ENCODE data around the gene KLHL2.

Gene KLHL2

DNA sequence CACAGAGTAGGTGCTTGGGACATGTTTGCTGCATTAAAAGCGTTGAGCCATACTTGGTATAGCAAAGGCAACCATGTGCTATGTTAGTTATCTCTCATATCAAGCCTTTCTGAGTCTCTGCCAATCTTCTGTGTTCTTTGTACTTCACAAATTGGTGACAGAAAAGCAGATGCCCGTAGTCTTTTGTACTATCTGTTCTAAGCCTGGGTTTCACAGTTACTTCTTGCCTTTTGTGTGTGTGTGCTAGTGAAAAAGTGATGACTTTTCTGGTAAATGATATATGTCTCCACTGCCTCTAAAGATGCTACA is 16.1 kb upstream of the KLHL2 start:
- in situ Hi-C loops (cut with MboI; ENCODE audit: low sequenced_read_pairs) = no loop called here
- no peak for DNase-seq (ENCODE audit: low spot score in 2 of 2)
- H3K27me3 ChIP-seq (ENCODE audit: low read depth) = no peaks in the 10 kb centered on the region
- no peaks in the 10 kb centered on the region for H3K9me3 ChIP-seq
- no peaks in the 10 kb centered on the region for H3K36me3 ChIP-seq (replicated peaks)
- H3K4me3 ChIP-seq = no peak overlapping the region
- H3K4me1 ChIP-seq = no peaks in the 10 kb centered on the region; the same call in 1 of the 2 replicates

DNA sequence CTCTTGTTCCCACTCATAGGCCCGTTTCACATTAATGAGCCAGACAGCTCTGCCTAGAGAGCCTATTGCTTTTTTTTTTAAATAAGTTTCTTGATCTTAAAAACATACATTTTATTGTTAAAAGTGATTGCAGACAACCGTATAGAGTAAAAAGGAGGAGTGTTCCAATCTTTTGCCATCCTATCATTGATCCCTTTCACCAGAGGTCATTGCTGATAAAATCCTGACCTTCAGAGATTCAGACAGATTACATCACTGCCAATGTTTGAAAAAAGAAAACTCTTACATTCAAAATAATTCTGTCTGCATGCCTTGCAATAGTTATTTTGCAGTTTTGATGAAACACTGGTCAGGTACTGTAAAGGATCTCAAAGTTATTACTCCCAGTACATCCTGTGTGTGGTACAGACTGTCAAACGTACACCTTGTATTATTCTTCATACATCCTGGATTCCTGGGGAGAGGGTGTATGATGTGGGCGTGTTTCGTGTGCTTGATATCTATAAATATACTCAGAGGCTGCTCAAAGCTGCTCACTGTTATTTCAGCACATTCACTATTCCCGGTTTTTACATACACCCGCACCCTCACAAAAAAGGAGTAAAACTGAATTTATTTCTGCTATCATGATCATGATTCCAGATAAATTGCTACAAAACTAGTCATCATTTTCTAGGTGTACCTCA is 15.4 kb upstream of the KLHL2 start:
- H3K9me3 ChIP-seq = no peaks in the 10 kb centered on the region
- no peak for DNase-seq (ENCODE audit: low spot score in 2 of 2)
- no peaks in the 10 kb centered on the region for H3K4me1 ChIP-seq
- in situ Hi-C loops (cut with MboI; ENCODE audit: low sequenced_read_pairs) = no loop called here
- H3K27me3 ChIP-seq (ENCODE audit: low read depth) = no peaks in the 10 kb centered on the region
- H3K36me3 ChIP-seq (replicated peaks) = no peaks in the 10 kb centered on the region
- no peak overlapping the region for H3K4me3 ChIP-seq

DNA sequence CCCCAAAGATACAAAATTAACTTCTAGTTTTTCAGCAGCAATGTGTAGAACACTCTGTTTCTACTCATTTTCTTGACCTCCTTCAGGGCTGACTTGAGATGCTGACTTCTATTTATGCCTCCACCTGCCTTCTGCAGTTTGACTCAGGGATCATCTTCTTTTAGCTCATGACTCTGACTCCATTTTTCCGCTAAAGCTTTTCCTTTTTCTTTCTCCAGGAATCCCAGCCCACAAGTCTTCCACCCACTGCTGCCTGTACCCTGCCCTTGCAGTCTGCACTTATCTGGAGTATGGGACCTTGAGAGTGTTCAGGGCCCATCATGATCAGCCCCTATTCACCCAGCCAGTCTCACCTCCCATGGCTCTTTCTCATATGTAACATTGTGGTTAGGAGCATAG is 14.9 kb upstream of the KLHL2 start:
- H3K36me3 ChIP-seq (replicated peaks) = no peaks in the 10 kb centered on the region
- no peaks in the 10 kb centered on the region for H3K27me3 ChIP-seq (ENCODE audit: low read depth)
- H3K4me1 ChIP-seq = no peaks in the 10 kb centered on the region
- no peaks in the 10 kb centered on the region for H3K9me3 ChIP-seq
- no peak overlapping the region for H3K4me3 ChIP-seq
- no peak for DNase-seq (ENCODE audit: low spot score in 2 of 2)
- in situ Hi-C loops (cut with MboI; ENCODE audit: low sequenced_read_pairs) = no loop called here

DNA sequence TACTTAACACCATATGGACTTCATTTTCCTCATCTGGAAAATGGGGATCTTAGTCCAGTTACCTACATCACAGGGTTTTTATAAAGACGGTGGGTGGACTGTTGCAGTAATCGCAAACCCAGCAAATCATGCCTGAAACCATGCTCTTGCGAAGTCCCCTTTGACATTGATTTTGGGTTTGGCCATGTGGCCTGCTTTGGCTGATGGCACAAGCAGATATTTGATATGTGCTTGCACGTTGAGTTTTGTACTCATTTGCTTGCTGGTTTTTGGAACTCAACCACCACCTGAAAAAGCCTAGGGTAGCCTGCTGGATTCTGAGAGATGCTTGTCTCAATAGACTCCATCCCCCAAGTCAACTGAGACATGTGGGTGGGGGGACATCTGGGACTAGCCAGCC is 14.4 kb upstream of the KLHL2 start:
- no peak for DNase-seq (ENCODE audit: low spot score in 2 of 2)
- in situ Hi-C loops (cut with MboI; ENCODE audit: low sequenced_read_pairs) = no loop called here
- Histone ChIP-seq H3K4me3 (no peak overlapping the region), H3K4me1 (no peaks in the 10 kb centered on the region), H3K9me3 (no peaks in the 10 kb centered on the region), H3K36me3 (replicated peaks) (no peaks in the 10 kb centered on the region), H3K27me3 (ENCODE audit: low read depth) (no peaks in the 10 kb centered on the region)

DNA sequence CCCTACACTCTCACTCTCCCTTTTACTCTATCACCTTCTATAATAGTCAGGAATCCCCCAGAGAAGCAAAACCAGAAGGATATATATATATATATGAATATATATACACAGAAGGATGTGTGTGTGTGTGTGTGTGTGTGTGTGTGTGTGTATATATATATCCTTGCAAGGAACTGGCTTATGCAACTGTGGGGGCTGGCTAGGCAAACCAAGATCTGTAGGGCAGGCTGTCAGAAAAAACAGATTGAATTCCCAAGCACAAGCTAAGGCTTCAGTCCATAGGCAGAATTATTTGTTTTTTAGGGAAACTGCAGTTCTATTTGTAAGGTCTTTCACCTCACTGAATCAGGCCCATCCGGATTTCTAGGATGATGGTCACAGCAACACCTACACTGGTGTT is 13.0 kb upstream of the KLHL2 start:
- Histone ChIP-seq H3K27me3 (ENCODE audit: low read depth) (no peaks in the 10 kb centered on the region), H3K4me3 (no peak overlapping the region), H3K4me1 (no peaks in the 10 kb centered on the region; the same call in 1 of the 2 replicates), H3K9me3 (no peaks in the 10 kb centered on the region), H3K36me3 (replicated peaks) (no peaks in the 10 kb centered on the region)
- DNase-seq (ENCODE audit: low spot score in 2 of 2) = no peak
- in situ Hi-C loops (cut with MboI; ENCODE audit: low sequenced_read_pairs) = no loop called here

DNA sequence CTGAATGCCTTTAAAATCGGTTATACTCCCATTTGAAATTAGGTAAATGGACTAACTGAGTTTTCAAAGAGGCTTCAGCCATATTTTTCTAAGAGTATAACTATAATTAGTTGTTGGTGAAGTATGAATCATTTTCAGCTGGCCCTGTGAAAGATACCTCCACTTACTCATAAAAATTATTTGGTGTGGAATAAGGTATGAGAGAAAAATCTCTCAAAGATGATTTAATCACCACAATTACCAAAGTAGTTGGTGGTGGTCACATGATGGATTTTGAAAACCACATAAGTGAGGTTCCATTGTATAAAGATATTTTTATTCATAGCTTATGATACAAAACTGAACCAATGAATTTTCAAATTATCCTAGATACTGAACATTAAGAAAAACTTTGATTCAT is 9.0 kb upstream of the KLHL2 start:
- no peak overlapping the region for H3K4me3 ChIP-seq
- H3K4me1 ChIP-seq = no peaks in the 10 kb centered on the region; the same call in 1 of the 2 replicates
- DNase-seq (ENCODE audit: low spot score in 2 of 2) = no peak
- in situ Hi-C loops (cut with MboI; ENCODE audit: low sequenced_read_pairs) = no loop called here
- H3K9me3 ChIP-seq = no peaks in the 10 kb centered on the region
- no peaks in the 10 kb centered on the region for H3K36me3 ChIP-seq (replicated peaks)
- no peaks in the 10 kb centered on the region for H3K27me3 ChIP-seq (ENCODE audit: low read depth)

DNA sequence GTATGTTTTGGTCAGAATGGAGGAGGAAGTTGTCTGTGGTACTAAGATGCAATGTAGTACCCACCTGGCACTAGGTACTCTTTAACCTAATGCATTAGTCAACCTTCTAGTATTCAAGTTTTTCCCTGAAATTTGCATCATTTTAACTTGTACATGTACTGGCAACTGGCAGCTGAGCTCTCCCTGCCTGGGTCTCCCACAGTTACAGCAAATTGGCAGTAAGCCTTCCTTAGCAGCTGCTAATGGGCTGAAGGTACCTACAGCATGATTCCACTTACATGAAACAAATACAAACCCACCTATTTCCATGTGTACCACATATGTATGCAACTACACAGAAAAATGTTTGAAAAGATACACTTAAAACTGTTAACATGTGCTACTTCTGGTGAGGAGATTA is 8.1 kb upstream of the KLHL2 start:
- no peak overlapping the region for H3K4me3 ChIP-seq
- no peaks in the 10 kb centered on the region for H3K36me3 ChIP-seq (replicated peaks)
- H3K9me3 ChIP-seq = no peaks in the 10 kb centered on the region
- DNase-seq (ENCODE audit: low spot score in 2 of 2) = no peak
- H3K27me3 ChIP-seq (ENCODE audit: low read depth) = no peaks in the 10 kb centered on the region
- no peaks in the 10 kb centered on the region; the same call in 1 of the 2 replicates for H3K4me1 ChIP-seq
- in situ Hi-C loops (cut with MboI; ENCODE audit: low sequenced_read_pairs) = no loop called here

DNA sequence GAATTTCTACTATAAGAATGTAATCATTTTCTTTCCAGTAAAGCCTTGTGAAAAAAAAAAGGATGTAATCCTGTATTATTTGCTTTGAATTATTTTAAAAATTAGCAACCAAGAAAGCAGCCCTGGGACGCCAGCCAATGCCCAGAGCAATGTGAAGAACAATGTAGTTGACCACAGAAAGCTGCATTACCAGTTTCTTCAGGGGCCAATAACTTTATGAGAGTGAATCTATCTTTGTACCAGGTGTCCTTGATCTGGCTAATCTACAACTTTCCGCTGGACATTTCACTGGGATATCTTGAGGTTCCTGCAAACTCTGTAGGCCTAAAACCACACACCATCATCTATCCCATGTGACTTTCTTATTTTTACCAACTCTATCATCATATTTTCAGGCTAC is 7.6 kb upstream of the KLHL2 start:
- in situ Hi-C loops (cut with MboI; ENCODE audit: low sequenced_read_pairs) = no loop called here
- Histone ChIP-seq H3K27me3 (ENCODE audit: low read depth) (no peaks in the 10 kb centered on the region), H3K9me3 (no peaks in the 10 kb centered on the region), H3K36me3 (replicated peaks) (no peaks in the 10 kb centered on the region), H3K4me1 (no peaks in the 10 kb centered on the region; the same call in 1 of the 2 replicates), H3K4me3 (no peak overlapping the region)
- DNase-seq (ENCODE audit: low spot score in 2 of 2) = peak in 1 of 2 experiments; percentile 40

DNA sequence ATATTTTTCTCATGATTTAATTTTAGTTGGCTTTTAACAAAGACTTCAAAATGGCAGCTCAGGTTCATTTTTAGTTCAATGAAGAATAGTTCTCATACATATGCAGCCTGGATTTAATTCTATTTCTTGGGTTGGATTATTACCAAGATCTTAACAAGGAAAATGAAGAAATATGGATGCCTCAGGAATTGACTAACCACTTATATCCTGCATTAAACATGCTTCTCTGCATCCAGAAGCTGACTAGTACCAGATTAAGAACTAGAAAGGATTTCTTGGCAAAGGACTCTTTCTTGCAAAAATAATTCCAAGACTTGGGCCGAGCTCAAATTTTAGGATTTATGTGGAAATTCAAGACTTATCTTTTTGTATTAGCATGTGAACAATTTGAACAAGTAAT is 5.6 kb upstream of the KLHL2 start:
- in situ Hi-C loops (cut with MboI; ENCODE audit: low sequenced_read_pairs) = no loop called here
- Histone ChIP-seq H3K27me3 (ENCODE audit: low read depth) (no peaks in the 10 kb centered on the region), H3K4me3 (no peak overlapping the region), H3K9me3 (no peaks in the 10 kb centered on the region), H3K4me1 (peaks cover 12% of the 10 kb centered on the region; the same call in 1 of the 2 replicates), H3K36me3 (replicated peaks) (no peaks in the 10 kb centered on the region)
- DNase-seq (ENCODE audit: low spot score in 2 of 2) = no peak

DNA sequence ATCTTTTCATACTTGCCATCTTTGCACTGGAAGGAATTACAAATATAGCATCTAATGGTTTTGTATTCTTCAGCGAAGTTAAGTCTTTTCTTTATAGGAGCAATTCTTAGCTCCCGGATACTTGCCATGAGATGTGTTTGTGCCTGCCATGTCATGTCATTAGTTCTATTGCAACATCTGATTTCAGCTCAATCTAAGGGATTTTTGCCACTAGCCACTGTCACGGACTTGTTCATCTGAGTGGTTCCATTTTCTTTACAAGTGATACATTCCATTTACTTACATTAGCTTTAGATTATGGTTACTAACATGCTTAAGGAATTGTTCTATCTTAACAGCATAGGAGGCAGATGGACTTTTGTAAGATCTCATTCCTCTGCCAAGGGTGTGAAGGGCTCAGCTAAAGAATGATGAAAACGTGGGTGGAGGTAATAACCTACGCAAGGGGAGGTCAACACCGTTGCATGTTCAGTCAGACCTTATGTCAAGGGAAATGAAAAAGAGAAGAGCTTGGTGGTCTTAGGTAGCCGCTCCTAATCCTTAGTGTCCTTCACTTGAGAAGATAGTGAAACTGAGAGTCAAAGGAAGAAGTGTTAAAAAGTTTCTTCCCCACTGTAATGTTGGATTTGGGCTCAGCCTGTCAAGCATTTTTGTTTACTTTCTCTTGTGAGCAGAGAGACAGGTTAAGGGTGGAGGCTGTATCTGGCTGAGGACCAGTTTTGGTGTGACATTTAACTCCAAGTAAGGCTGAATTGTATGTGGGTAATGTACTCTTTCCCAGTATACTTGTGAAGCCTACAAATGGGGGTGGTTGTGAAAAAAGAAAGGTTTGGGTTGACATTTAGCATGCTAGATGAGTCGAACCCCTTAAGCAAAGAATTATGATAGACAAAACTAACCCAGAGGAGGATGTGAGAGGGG is 3.6 kb upstream of the KLHL2 start:
- Histone ChIP-seq H3K36me3 (replicated peaks) (no peaks in the 10 kb centered on the region), H3K4me3 (no peak overlapping the region), H3K4me1 (peaks cover 12% of the 10 kb centered on the region; the same call in 1 of the 2 replicates), H3K27me3 (ENCODE audit: low read depth) (no peaks in the 10 kb centered on the region), H3K9me3 (no peaks in the 10 kb centered on the region)
- no peak for DNase-seq (ENCODE audit: low spot score in 2 of 2)
- in situ Hi-C loops (cut with MboI; ENCODE audit: low sequenced_read_pairs) = no loop called here

DNA sequence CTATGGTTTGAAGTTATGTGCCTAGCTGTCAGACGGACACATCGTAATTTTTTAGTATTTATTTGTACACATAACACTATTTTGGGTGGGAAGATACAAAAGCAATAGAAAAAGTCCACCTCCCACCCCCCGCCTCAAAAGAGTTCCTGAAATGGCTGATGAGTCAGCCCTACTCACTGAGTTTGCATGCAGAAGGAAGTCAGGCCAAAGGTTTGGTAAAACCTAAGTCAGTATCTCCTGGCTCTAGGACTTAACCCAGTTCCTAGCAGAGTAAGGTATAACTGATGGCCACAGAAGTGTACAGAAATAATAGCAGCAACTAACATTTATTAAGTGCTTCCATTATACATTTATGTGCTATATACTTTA is 2.9 kb upstream of the KLHL2 start:
- no peaks in the 10 kb centered on the region for H3K27me3 ChIP-seq (ENCODE audit: low read depth)
- no peak overlapping the region for H3K4me3 ChIP-seq
- no peaks in the 10 kb centered on the region for H3K9me3 ChIP-seq
- H3K4me1 ChIP-seq = peaks cover 15% of the 10 kb centered on the region
- in situ Hi-C loops (cut with MboI; ENCODE audit: low sequenced_read_pairs) = no loop called here
- H3K36me3 ChIP-seq (replicated peaks) = no peaks in the 10 kb centered on the region
- no peak for DNase-seq (ENCODE audit: low spot score in 2 of 2)

DNA sequence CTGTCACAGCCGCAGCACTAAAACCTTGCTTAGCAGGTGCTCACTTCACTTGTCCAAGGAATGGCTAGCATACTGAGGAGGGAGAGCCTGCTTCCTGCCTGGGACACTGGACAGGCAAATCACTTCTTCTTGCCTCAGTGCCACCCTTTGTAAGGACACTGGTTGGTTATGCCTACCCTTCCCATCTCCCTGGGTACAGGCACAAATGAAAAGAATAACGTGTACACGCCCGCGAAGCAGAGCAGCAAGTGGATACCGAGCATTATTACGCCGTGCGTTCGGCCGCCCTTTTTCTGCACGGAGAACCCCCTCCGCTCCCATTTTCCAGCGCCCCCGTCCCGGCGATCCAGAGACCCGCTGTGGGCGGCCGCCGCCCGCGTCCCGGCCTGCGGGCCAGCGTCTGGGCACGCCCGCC is 338 bp upstream of the KLHL2 start:
- Histone ChIP-seq H3K36me3 (replicated peaks) (no peaks in the 10 kb centered on the region), H3K4me1 (peaks cover 35% of the 10 kb centered on the region), H3K27me3 (ENCODE audit: low read depth) (no peaks in the 10 kb centered on the region), H3K9me3 (no peaks in the 10 kb centered on the region), H3K4me3 (peak overlapping the region; percentile 61)
- DNase-seq (ENCODE audit: low spot score in 2 of 2) = peak; percentile 21 to 37
- in situ Hi-C loops (cut with MboI; ENCODE audit: low sequenced_read_pairs) = no loop called here

DNA sequence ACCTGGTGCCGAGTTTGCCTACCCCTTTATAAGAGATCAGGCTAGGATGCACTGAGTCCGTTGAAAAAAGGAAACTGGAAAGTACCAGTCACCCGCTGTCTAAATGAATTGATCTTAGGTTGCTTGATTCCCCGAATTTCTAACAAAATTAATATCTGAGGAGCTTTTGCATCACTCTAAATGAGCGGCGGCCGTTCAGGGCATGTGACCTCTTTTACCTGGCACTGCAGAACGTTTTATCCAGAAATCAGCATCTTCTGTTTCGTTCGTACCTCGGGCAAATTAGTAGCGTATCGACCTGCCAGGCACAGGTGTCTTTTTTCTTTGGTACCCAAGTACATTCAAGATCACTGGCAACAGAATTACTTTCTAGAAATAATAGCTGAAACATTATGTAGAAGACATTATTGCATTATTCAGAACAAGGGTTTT is 876 bp downstream of the KLHL2 start:
- peaks cover 41% of the 10 kb centered on the region for H3K4me1 ChIP-seq
- peak overlapping the region; percentile 61 for H3K4me3 ChIP-seq
- in situ Hi-C loops (cut with MboI; ENCODE audit: low sequenced_read_pairs) = no loop called here
- no peak for DNase-seq (ENCODE audit: low spot score in 2 of 2)
- H3K36me3 ChIP-seq (replicated peaks) = no peaks in the 10 kb centered on the region
- H3K27me3 ChIP-seq (ENCODE audit: low read depth) = no peaks in the 10 kb centered on the region
- H3K9me3 ChIP-seq = no peaks in the 10 kb centered on the region

DNA sequence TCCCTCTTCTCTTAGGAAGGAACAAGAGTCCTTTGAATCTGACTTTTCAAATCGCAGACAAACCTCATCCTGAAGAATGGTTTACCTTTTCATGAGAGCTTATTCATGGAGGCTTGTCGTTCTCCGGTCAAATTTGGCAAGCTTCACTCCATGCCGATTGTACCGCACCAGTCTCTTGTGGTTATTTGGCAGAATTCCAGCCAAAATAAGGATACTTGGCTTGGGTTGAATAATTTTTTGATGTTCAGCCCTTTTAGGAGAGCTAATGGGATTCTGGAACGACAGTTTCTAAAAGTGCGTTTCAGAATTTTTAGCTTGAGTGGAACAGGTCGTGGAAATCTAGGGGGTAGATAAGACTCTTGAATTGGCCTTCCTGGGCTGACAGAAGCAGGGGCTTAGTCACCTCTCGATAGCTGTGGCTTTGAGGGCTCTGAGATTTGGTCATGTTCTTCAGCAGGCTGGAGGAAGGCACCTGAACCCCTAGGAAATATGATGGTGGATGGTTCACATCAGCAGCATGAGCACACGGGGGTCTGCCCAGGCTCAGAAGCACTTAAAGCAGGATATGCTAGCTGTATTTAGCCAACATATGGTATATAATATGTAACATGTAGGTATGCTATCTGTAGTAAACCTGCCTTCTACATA is 1.5 kb downstream of the KLHL2 start:
- H3K27me3 ChIP-seq (ENCODE audit: low read depth) = no peaks in the 10 kb centered on the region
- H3K4me1 ChIP-seq = peaks cover 41% of the 10 kb centered on the region
- DNase-seq (ENCODE audit: low spot score in 2 of 2) = peak in 1 of 2 experiments; percentile 19
- H3K9me3 ChIP-seq = no peaks in the 10 kb centered on the region
- H3K4me3 ChIP-seq = peak overlapping the region; percentile 61
- in situ Hi-C loops (cut with MboI; ENCODE audit: low sequenced_read_pairs) = no loop called here
- H3K36me3 ChIP-seq (replicated peaks) = no peaks in the 10 kb centered on the region
